HEK293 (cell line): ENCODE results near the gene PRDM15.

Experiments
- CTCF ChIA-PET: fragments of 350-600 bp; formaldehyde crosslinking; extraction: SDS; loops from one replicate; lab custom pipeline; 2021; ENCODE audit warnings: antibody characterized with exemption; lab: Yijun Ruan, JAX
- POLR2A ChIA-PET: fragments of 300-600 bp; formaldehyde crosslinking; extraction: SDS; loops from one replicate; lab custom pipeline; 2020; ENCODE audit warnings: antibody characterized with exemption, inconsistent platforms; lab: Yijun Ruan, JAX
- H3K27ac ChIP-seq: fragments of 200-500 bp; sonication (Bioruptor generic); 2 replicates; pipeline ENCODE4 v1.5.1; 2014; ENCODE audit warnings: low read depth, low read length, control low read depth, inconsistent platforms; ENCODE audit errors: extremely low read depth
- H3K36me3 ChIP-seq, 2 experiments: fragments of 200-500 bp in 1 of 2; sonication (Bioruptor generic) in 1 of 2; 1 replicate in 1 of 2; 2 replicates in 1 of 2; pipeline ENCODE4 v1.5.1; 2014 to 2017; ENCODE audit warnings: inconsistent platforms in 2 of 2, low read length in 2 of 2; ENCODE audit not compliant: control insufficient read depth in 2 of 2, insufficient read depth in 1 of 2
- H3K4me1 ChIP-seq: fragments of 200-500 bp; sonication (Bioruptor generic); 2 replicates; pipeline ENCODE4 v1.5.1; 2014; ENCODE audit warnings: mild to moderate bottlenecking, low read length, inconsistent platforms; ENCODE audit not compliant: control insufficient read depth, insufficient read depth
- H3K4me3 ChIP-seq: 2 replicates; pipeline ENCODE4 v1.5.1; 2011; ENCODE audit warnings: low read depth, mild to moderate bottlenecking, control low read depth, low read length, moderate library complexity
- H3K9me3 ChIP-seq: fragments of 200-500 bp; sonication (Bioruptor generic); 2 replicates; pipeline ENCODE4 v1.5.1; 2014; ENCODE audit warnings: low read depth, low read length, inconsistent platforms; ENCODE audit not compliant: control insufficient read depth, insufficient read depth
- GLI2 ChIP-seq: fragments of 450-650 bp; formaldehyde crosslinking; IDR thresholded peaks from 2 replicates; pipeline ENCODE4; 2017; ENCODE audit warnings: missing biosample characterization, missing genetic modification characterization, low read depth, borderline replicate concordance
- GLIS2 ChIP-seq: fragments of 450-650 bp; formaldehyde crosslinking; IDR thresholded peaks from 2 replicates; pipeline ENCODE4 v1.5.1; 2016; ENCODE audit warnings: missing biosample characterization, missing genetic modification characterization
- KLF1 ChIP-seq: fragments of 450-650 bp; formaldehyde crosslinking; IDR thresholded peaks from 2 replicates; pipeline ENCODE4 v1.5.1; 2016; ENCODE audit warnings: missing biosample characterization, missing genetic modification characterization
- SP2 ChIP-seq: fragments of 450-650 bp; formaldehyde crosslinking; IDR thresholded peaks from 2 replicates; pipeline ENCODE4 v1.5.1; 2016; ENCODE audit warnings: missing biosample characterization, missing genetic modification characterization
- ZFP3 ChIP-seq: fragments of 450-650 bp; formaldehyde crosslinking; IDR thresholded peaks from 2 replicates; pipeline ENCODE4 v1.5.1; 2016; ENCODE audit warnings: low read depth, missing biosample characterization, missing genetic modification characterization
- ZFP37 ChIP-seq: fragments of 450-650 bp; formaldehyde crosslinking; IDR thresholded peaks from 2 replicates; pipeline ENCODE4 v1.5.1; 2016; ENCODE audit warnings: missing biosample characterization, missing genetic modification characterization
- ZIC2 ChIP-seq: fragments of 450-650 bp; formaldehyde crosslinking; IDR thresholded peaks from 2 replicates; pipeline ENCODE4 v1.5.1; 2016; ENCODE audit warnings: missing biosample characterization, missing genetic modification characterization
- ZNF112 ChIP-seq: fragments of 450-650 bp; formaldehyde crosslinking; IDR thresholded peaks from 2 replicates; pipeline ENCODE4 v1.5.0; 2017; ENCODE audit warnings: missing biosample characterization, missing genetic modification characterization
- ZNF140 ChIP-seq: fragments of 450-650 bp; formaldehyde crosslinking; IDR thresholded peaks from 2 replicates; pipeline ENCODE4 v1.5.1; 2016; ENCODE audit warnings: missing biosample characterization, missing genetic modification characterization
- ZNF174 ChIP-seq: fragments of 450-650 bp; formaldehyde crosslinking; IDR thresholded peaks from 2 replicates; pipeline ENCODE4 v1.5.0; 2017; ENCODE audit warnings: missing biosample characterization, mild to moderate bottlenecking, missing genetic modification characterization
- ZNF175 ChIP-seq: fragments of 450-650 bp; formaldehyde crosslinking; IDR thresholded peaks from 2 replicates; pipeline ENCODE4 v1.5.1; 2016; ENCODE audit warnings: missing biosample characterization, missing genetic modification characterization
- ZNF19 ChIP-seq: fragments of 450-650 bp; formaldehyde crosslinking; IDR thresholded peaks from 2 replicates; pipeline ENCODE4; 2016; ENCODE audit warnings: missing biosample characterization, missing genetic modification characterization, low read depth
- ZNF2 ChIP-seq: fragments of 450-650 bp; formaldehyde crosslinking; IDR thresholded peaks from 2 replicates; pipeline ENCODE4 v1.5.1; 2016; ENCODE audit warnings: missing biosample characterization, missing genetic modification characterization
- ZNF202 ChIP-seq: fragments of 450-650 bp; formaldehyde crosslinking; IDR thresholded peaks from 2 replicates; pipeline ENCODE4 v1.5.1; 2016; ENCODE audit warnings: missing biosample characterization, missing genetic modification characterization, borderline replicate concordance
- ZNF48 ChIP-seq: fragments of 450-650 bp; formaldehyde crosslinking; IDR thresholded peaks from 2 replicates; pipeline ENCODE4 v1.5.1; 2016; ENCODE audit warnings: missing biosample characterization, missing genetic modification characterization
- ZNF558 ChIP-seq: fragments of 450-650 bp; formaldehyde crosslinking; IDR thresholded peaks from 2 replicates; pipeline ENCODE4 v1.5.1; 2016; ENCODE audit warnings: missing biosample characterization, missing genetic modification characterization
- ZNF560 ChIP-seq: fragments of 450-650 bp; formaldehyde crosslinking; IDR thresholded peaks from 2 replicates; pipeline ENCODE4 v1.5.1; 2017; ENCODE audit warnings: missing biosample characterization, missing genetic modification characterization, borderline replicate concordance
- ZNF571 ChIP-seq: fragments of 450-650 bp; formaldehyde crosslinking; IDR thresholded peaks from 2 replicates; pipeline ENCODE4 v1.5.0; 2017; ENCODE audit warnings: missing biosample characterization, missing genetic modification characterization
- ZNF585B ChIP-seq: fragments of 450-650 bp; formaldehyde crosslinking; IDR thresholded peaks from 2 replicates; pipeline ENCODE4 v1.5.1; 2016; ENCODE audit warnings: missing biosample characterization, missing genetic modification characterization
- ZNF629 ChIP-seq: fragments of 450-650 bp; formaldehyde crosslinking; IDR thresholded peaks from 2 replicates; pipeline ENCODE4 v1.5.1; 2017; ENCODE audit warnings: missing biosample characterization, missing genetic modification characterization
- ZNF707 ChIP-seq: fragments of 450-650 bp; formaldehyde crosslinking; IDR thresholded peaks from 2 replicates; pipeline ENCODE4 v1.5.1; 2016; ENCODE audit warnings: missing biosample characterization, missing genetic modification characterization
- TF ChIP-seq, protein P1 (sequence below): fragments of 450-650 bp; formaldehyde crosslinking; IDR thresholded peaks from 2 replicates; pipeline ENCODE4 v1.5.1; 2017; ENCODE audit warnings: missing biosample characterization, missing genetic modification characterization
- TF ChIP-seq, protein P2 (sequence below): fragments of 450-650 bp; formaldehyde crosslinking; optimal IDR thresholded peaks from 2 replicates; pipeline ENCODE3; 2016; ENCODE audit warnings: missing biosample characterization, mild to moderate bottlenecking, missing genetic modification characterization
- TF ChIP-seq, protein P3 (sequence below): fragments of 450-650 bp; formaldehyde crosslinking; IDR thresholded peaks from 2 replicates; pipeline ENCODE4 v1.5.1; 2016; ENCODE audit warnings: missing biosample characterization, missing genetic modification characterization
- TF ChIP-seq, protein P4 (sequence below): fragments of 450-650 bp; formaldehyde crosslinking; IDR thresholded peaks from 2 replicates; pipeline ENCODE4 v1.5.1; 2016; ENCODE audit warnings: missing biosample characterization, missing genetic modification characterization
- TF ChIP-seq, protein P5 (sequence below): fragments of 450-650 bp; formaldehyde crosslinking; IDR thresholded peaks from 2 replicates; pipeline ENCODE4 v1.5.1; 2016; ENCODE audit warnings: missing biosample characterization, missing genetic modification characterization, low read depth
- TF ChIP-seq, protein P6 (sequence below): fragments of 450-650 bp; formaldehyde crosslinking; IDR thresholded peaks from 2 replicates; pipeline ENCODE4 v1.5.1; 2016; ENCODE audit warnings: missing biosample characterization, missing genetic modification characterization

The PRDM15 gene

DNA sequence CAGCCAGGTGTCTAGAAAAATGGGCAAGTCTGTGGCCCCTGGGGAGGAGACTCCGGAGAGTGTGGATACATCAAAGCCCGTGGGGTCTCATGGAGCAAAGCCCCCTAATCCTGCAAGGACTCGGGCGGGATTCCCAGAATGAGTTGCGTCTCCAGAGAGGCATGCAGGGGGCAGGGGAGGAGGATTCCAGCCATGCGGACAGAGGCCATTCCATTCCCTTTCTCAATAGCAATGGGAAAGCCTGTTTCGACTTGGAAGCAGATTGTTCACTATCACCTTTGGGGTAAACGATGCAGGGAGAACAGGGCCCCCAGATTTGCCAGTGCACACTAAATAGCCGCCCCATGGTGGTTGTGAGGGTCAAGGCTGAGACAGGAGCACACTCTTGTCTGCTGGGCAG is 15.4 kb upstream of the PRDM15 start:
- POLR2A ChIA-PET, result no interaction called here
- peaks cover 4% of the 10 kb centered on the region for H3K4me1 ChIP-seq
- TF ChIP-seq, protein P1, sequence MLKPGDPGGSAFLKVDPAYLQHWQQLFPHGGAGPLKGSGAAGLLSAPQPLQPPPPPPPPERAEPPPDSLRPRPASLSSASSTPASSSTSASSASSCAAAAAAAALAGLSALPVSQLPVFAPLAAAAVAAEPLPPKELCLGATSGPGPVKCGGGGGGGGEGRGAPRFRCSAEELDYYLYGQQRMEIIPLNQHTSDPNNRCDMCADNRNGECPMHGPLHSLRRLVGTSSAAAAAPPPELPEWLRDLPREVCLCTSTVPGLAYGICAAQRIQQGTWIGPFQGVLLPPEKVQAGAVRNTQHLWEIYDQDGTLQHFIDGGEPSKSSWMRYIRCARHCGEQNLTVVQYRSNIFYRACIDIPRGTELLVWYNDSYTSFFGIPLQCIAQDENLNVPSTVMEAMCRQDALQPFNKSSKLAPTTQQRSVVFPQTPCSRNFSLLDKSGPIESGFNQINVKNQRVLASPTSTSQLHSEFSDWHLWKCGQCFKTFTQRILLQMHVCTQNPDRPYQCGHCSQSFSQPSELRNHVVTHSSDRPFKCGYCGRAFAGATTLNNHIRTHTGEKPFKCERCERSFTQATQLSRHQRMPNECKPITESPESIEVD (tag by site-specific recombination), result no peak
- TF ChIP-seq ZNF175 (tag by site-specific recombination) (no peak), ZNF707 (tag by site-specific recombination) (no peak), ZNF48 (tag by site-specific recombination) (no peak), ZNF2 (tag by site-specific recombination) (no peak), ZNF140 (no peak), ZFP3 (tag by site-specific recombination) (no peak), ZNF560 (tag by site-specific recombination) (no peak), ZNF112 (no peak), ZNF571 (no peak), GLIS2 (no peak), ZNF585B (tag by site-specific recombination) (no peak), KLF1 (tag by site-specific recombination) (no peak), SP2 (tag by site-specific recombination) (no peak), ZNF629 (no peak), ZNF558 (tag by site-specific recombination) (no peak)
- TF ChIP-seq, protein P2, sequence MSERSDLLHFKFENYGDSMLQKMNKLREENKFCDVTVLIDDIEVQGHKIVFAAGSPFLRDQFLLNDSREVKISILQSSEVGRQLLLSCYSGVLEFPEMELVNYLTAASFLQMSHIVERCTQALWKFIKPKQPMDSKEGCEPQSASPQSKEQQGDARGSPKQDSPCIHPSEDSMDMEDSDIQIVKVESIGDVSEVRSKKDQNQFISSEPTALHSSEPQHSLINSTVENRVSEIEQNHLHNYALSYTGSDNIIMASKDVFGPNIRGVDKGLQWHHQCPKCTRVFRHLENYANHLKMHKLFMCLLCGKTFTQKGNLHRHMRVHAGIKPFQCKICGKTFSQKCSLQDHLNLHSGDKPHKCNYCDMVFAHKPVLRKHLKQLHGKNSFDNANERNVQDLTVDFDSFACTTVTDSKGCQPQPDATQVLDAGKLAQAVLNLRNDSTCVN (tag by site-specific recombination), result no peak
- TF ChIP-seq, protein P3, sequence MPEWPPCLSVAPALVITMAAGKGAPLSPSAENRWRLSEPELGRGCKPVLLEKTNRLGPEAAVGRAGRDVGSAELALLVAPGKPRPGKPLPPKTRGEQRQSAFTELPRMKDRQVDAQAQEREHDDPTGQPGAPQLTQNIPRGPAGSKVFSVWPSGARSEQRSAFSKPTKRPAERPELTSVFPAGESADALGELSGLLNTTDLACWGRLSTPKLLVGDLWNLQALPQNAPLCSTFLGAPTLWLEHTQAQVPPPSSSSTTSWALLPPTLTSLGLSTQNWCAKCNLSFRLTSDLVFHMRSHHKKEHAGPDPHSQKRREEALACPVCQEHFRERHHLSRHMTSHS (tag by site-specific recombination), result no peak
- TF ChIP-seq, protein P4, sequence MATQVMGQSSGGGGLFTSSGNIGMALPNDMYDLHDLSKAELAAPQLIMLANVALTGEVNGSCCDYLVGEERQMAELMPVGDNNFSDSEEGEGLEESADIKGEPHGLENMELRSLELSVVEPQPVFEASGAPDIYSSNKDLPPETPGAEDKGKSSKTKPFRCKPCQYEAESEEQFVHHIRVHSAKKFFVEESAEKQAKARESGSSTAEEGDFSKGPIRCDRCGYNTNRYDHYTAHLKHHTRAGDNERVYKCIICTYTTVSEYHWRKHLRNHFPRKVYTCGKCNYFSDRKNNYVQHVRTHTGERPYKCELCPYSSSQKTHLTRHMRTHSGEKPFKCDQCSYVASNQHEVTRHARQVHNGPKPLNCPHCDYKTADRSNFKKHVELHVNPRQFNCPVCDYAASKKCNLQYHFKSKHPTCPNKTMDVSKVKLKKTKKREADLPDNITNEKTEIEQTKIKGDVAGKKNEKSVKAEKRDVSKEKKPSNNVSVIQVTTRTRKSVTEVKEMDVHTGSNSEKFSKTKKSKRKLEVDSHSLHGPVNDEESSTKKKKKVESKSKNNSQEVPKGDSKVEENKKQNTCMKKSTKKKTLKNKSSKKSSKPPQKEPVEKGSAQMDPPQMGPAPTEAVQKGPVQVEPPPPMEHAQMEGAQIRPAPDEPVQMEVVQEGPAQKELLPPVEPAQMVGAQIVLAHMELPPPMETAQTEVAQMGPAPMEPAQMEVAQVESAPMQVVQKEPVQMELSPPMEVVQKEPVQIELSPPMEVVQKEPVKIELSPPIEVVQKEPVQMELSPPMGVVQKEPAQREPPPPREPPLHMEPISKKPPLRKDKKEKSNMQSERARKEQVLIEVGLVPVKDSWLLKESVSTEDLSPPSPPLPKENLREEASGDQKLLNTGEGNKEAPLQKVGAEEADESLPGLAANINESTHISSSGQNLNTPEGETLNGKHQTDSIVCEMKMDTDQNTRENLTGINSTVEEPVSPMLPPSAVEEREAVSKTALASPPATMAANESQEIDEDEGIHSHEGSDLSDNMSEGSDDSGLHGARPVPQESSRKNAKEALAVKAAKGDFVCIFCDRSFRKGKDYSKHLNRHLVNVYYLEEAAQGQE (tag by site-specific recombination), result no peak
- TF ChIP-seq, all 188 proteins: peak for 0
- CTCF ChIA-PET, result no interaction called here
- Histone ChIP-seq H3K4me3 (no peak overlapping the region), H3K27ac (no peak overlapping the region), H3K36me3 (no peaks in the 10 kb centered on the region), H3K9me3 (no peaks in the 10 kb centered on the region)

DNA sequence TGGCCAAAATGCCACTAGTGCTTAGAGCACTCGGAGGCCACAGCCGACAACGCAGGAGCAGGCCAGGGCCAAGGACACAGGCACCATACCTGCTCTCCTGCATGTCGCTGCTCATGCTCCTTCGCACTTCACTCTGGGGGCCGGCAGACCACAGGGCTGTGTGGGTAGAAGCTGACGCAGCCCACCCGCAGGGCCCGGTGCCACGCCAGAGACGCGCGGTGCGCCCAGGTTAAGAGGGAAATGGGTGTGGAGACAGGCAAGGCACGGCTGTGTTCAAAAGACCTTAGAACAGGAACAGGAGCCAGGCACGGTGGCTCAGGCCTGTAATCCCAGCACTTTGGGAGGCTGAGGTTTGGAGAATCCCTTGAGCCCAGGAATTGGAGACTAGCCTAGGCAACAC is 13.6 kb upstream of the PRDM15 start:
- no peaks in the 10 kb centered on the region for H3K9me3 ChIP-seq
- POLR2A ChIA-PET, result no interaction called here
- CTCF ChIA-PET, result no interaction called here
- peaks cover 4% of the 10 kb centered on the region for H3K4me1 ChIP-seq
- H3K4me3 ChIP-seq, result no peak overlapping the region
- no peak overlapping the region for H3K27ac ChIP-seq
- no peaks in the 10 kb centered on the region for H3K36me3 ChIP-seq
- TF ChIP-seq ZNF202 (no peak), ZFP37 (no peak), ZNF19 (no peak), GLI2 (tag by site-specific recombination) (no peak), ZNF629 (no peak), ZIC2 (tag by site-specific recombination) (no peak), ZNF174 (tag by site-specific recombination) (no peak)
- TF ChIP-seq, protein P5, sequence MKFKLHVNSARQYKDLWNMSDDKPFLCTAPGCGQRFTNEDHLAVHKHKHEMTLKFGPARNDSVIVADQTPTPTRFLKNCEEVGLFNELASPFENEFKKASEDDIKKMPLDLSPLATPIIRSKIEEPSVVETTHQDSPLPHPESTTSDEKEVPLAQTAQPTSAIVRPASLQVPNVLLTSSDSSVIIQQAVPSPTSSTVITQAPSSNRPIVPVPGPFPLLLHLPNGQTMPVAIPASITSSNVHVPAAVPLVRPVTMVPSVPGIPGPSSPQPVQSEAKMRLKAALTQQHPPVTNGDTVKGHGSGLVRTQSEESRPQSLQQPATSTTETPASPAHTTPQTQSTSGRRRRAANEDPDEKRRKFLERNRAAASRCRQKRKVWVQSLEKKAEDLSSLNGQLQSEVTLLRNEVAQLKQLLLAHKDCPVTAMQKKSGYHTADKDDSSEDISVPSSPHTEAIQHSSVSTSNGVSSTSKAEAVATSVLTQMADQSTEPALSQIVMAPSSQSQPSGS (tag by site-specific recombination), result no peak
- TF ChIP-seq, protein P6, sequence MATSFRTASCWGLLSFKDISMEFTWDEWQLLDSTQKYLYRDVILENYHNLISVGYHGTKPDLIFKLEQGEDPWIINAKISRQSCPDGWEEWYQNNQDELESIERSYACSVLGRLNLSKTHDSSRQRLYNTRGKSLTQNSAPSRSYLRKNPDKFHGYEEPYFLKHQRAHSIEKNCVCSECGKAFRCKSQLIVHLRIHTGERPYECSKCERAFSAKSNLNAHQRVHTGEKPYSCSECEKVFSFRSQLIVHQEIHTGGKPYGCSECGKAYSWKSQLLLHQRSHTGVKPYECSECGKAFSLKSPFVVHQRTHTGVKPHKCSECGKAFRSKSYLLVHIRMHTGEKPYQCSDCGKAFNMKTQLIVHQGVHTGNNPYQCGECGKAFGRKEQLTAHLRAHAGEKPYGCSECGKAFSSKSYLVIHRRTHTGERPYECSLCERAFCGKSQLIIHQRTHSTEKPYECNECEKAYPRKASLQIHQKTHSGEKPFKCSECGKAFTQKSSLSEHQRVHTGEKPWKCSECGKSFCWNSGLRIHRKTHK (tag by site-specific recombination), result no peak
